Activated B cell treated with CpG ODN at 0.5 μM for 24 hours (primary cell): Measurements from ENCODE around the gene NMBR. TPM values are rescaled to one million over a fixed set of nuclear protein-coding genes. Genes with fewer than 3 reads are reported as not detected.

ENCODE experiments used
- ATAC-seq: fragments of 200-7000 bp; cut with Tn5 transposase; one replicate; pipeline ENCODE4 v1.10.0; 2021; ENCODE audit warnings: low read depth, mild to moderate bottlenecking, moderate library complexity
- CTCF ChIA-PET: fragments of 350-600 bp; sonication (Branson Sonifier 250); formaldehyde crosslinking; loops from one replicate; lab custom pipeline; 2021; ENCODE audit warnings: antibody characterized with exemption; lab: Charles Lee
- POLR2A ChIA-PET: fragments of 350-600 bp; sonication (Branson Sonifier 250); formaldehyde crosslinking; loops from one replicate; lab custom pipeline; 2021; ENCODE audit warnings: antibody characterized with exemption; lab: Charles Lee
- DNase-seq: peaks from one replicate; pipeline ENCODE4 v3.0.0; 2022
- H3K27ac Mint-ChIP-seq: one replicate; pipeline ENCODE4 v1.8.0; 2020; ENCODE audit warnings: mixed read lengths
- H3K27me3 Mint-ChIP-seq: one replicate; pipeline ENCODE4 v1.8.0; 2021; ENCODE audit warnings: mixed read lengths
- H3K36me3 Mint-ChIP-seq: one replicate; pipeline ENCODE4 v1.8.0; 2021; ENCODE audit warnings: low read depth, mixed read lengths
- H3K4me1 Mint-ChIP-seq: one replicate; pipeline ENCODE4 v1.8.0; 2021; ENCODE audit warnings: mixed read lengths
- H3K4me3 Mint-ChIP-seq: one replicate; pipeline ENCODE4 v1.8.0; 2020; ENCODE audit warnings: mild to moderate bottlenecking, mixed read lengths
- H3K9me3 Mint-ChIP-seq: one replicate; pipeline ENCODE4 v1.8.0; 2020; ENCODE audit warnings: mixed read lengths
- CTCF ChIP-seq: fragments of 200-600 bp; IDR thresholded peaks from one replicate; pipeline ENCODE4 v1.8.0; 2022; ENCODE audit warnings: antibody characterized with exemption, mild to moderate bottlenecking
- intact Hi-C: fragments of 100-400 bp; cut with micrococcal nuclease; formaldehyde crosslinking; loops from one replicate; pipeline ENCODE4 v1.15.1; 2024
- total RNA-seq: library from RNA; stranded (reverse); gene quantifications from 2 replicates; pipeline ENCODE4 v1.2.3, GENCODE V29; 2022

The NMBR gene
- total RNA-seq, 1 donor from 2014 or later: not detected

GRCh38 chr6:142138876-142139275 lies 8.0 kb downstream of the NMBR start:
- no peak for TF ChIP-seq CTCF
- DNase-seq: no peak
- H3K4me1 Mint-ChIP-seq: no peaks in the 10 kb centered on the region
- H3K27ac Mint-ChIP-seq: no peak overlapping the region
- no peak for ATAC-seq
- H3K36me3 Mint-ChIP-seq: no peaks in the 10 kb centered on the region
- H3K4me3 Mint-ChIP-seq: no peak overlapping the region
- CTCF ChIA-PET: no interaction called here
- POLR2A ChIA-PET: no interaction called here
- no peaks in the 10 kb centered on the region for H3K9me3 Mint-ChIP-seq
- peaks cover 8% of the 10 kb centered on the region for H3K27me3 Mint-ChIP-seq
- intact Hi-C loops: no loop called here

- no peaks in the 10 kb centered on the region for H3K9me3 Mint-ChIP-seq
- ATAC-seq (no peak), DNase-seq (no peak)
- peaks cover 20% of the 10 kb centered on the region for H3K27me3 Mint-ChIP-seq
- ChIA-PET CTCF (no interaction called here), POLR2A (no interaction called here)
- H3K4me3 Mint-ChIP-seq: no peak within 1 kb of the TSS
- no peaks in the 10 kb centered on the region for H3K4me1 Mint-ChIP-seq
- intact Hi-C loops: no loop called here
- no peak within 1 kb of the TSS for H3K27ac Mint-ChIP-seq
- TF ChIP-seq CTCF: no peak
- H3K36me3 Mint-ChIP-seq: no peaks in the 10 kb centered on the region
These were observed 14.3 kb downstream of the NMBR start, which contains the start of gene GJE1 for GRCh38 chr6:142132625-142133024. TSS of gene GJE1 (plus strand) at chr6:142132925. CDS start at chr6:142133159, 234 bp downstream.

GRCh38 chr6:142130814-142131213 lies 16.1 kb downstream of the NMBR start:
- Mint-ChIP-seq H3K27ac (no peak overlapping the region), H3K4me3 (no peak overlapping the region), H3K9me3 (no peaks in the 10 kb centered on the region), H3K4me1 (no peaks in the 10 kb centered on the region), H3K36me3 (no peaks in the 10 kb centered on the region), H3K27me3 (peaks cover 24% of the 10 kb centered on the region)
- POLR2A ChIA-PET: no interaction called here
- no peak for ATAC-seq
- CTCF ChIA-PET: no interaction called here
- TF ChIP-seq CTCF: no peak
- no peak for DNase-seq
- intact Hi-C loops: no loop called here

GRCh38 chr6:142121342-142121741 lies 25.6 kb downstream of the NMBR start:
- H3K9me3 Mint-ChIP-seq: no peaks in the 10 kb centered on the region
- intact Hi-C loops: no loop called here
- DNase-seq (no peak), ATAC-seq (no peak)
- no peaks in the 10 kb centered on the region for H3K36me3 Mint-ChIP-seq
- H3K4me3 Mint-ChIP-seq: no peak overlapping the region
- H3K27me3 Mint-ChIP-seq: peaks cover 5% of the 10 kb centered on the region
- H3K4me1 Mint-ChIP-seq: no peaks in the 10 kb centered on the region
- ChIA-PET POLR2A (no interaction called here), CTCF (interaction anchor here (2.0 kb wide), 1 partner anchor 132 kb away, joined by 4 read pairs; no protein-coding TSS in a partner anchor)
- H3K27ac Mint-ChIP-seq: no peak overlapping the region
- TF ChIP-seq CTCF: no peak

GRCh38 chr6:142118925-142119324 lies 28.0 kb downstream of the NMBR start:
- Mint-ChIP-seq H3K4me1 (no peaks in the 10 kb centered on the region), H3K27me3 (peaks cover 5% of the 10 kb centered on the region), H3K9me3 (no peaks in the 10 kb centered on the region), H3K27ac (no peak overlapping the region), H3K4me3 (no peak overlapping the region), H3K36me3 (no peaks in the 10 kb centered on the region)
- ChIA-PET CTCF (no interaction called here), POLR2A (no interaction called here)
- no peak for DNase-seq
- TF ChIP-seq CTCF: no peak
- intact Hi-C loops: no loop called here
- ATAC-seq: no peak
